GM12864 (cell line): ENCODE measurements around the gene NKX6-2.

Source experiments
- DNase-seq: peaks from one replicate; pipeline ENCODE4 v3.0.0-alpha.2; 2011; ENCODE audit warnings: low read depth
- H3K4me3 ChIP-seq: 2 replicates; pipeline ENCODE4 v1.5.1; 2011; ENCODE audit warnings: mild to moderate bottlenecking, low read depth, low read length, control low read depth
- CTCF ChIP-seq: IDR thresholded peaks from 2 replicates; pipeline ENCODE4 v1.5.1; 2011; ENCODE audit warnings: low read depth, mild to moderate bottlenecking, moderate library complexity, low read length, control low read depth, inconsistent platforms; ENCODE audit errors: missing control alignments

Gene NKX6-2

DNA sequence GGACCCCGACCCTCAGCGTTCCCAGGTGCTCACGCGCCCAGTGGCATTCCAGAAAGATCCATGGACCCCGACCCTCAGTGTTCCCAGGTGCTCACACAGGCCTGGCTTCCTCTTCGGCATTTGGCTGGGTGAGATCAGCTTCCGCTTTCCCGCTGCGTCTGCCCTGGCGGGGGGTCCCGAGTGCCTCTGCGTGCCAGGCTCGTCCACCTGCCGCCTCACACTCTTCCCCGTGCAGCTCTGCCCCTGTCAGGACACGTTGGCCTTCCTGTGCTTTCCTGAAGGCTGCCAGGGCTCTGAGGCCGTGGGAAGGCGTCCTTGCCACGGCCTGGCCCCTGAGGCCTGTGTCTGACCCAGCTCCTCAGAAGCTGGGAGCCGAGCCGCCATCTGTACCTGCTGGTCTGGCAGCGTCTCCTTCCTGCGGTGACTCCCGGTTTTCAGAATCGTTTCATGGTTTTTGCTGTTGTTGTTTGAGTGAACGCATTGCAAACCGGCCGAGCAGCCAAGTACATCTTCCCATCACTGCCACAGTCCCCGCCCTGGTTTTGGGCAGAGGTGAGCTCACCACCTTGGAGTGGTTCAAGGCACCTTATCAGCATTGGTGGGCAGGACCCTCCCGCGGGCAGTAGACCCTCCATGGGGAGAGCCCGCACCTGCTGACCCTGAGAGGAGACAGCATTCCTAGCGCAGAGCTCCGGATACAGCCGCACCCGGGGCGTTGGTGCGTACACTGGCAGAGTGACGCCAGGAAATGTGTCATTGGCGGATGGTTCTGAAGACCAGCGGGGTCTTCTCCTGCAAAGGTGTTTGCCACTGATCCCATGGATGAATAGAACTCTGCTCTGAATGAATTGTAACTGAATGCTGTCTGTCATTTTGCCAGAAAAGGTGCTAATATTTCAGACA, 17.4 kb downstream of the NKX6-2 start:
- H3K4me3 ChIP-seq: no peak overlapping the region
- TF ChIP-seq CTCF: no peak
- DNase-seq: no peak

GRCh38 chr10:132766291-132766690, 19.7 kb downstream of the NKX6-2 start:
- no peak for DNase-seq
- H3K4me3 ChIP-seq: no peak overlapping the region
- TF ChIP-seq CTCF: no peak

- no peak overlapping the region for H3K4me3 ChIP-seq
- DNase-seq: no peak
- no peak for TF ChIP-seq CTCF
Observed at GRCh38 chr10:132765435-132765834, 20.5 kb downstream of the NKX6-2 start.

DNA sequence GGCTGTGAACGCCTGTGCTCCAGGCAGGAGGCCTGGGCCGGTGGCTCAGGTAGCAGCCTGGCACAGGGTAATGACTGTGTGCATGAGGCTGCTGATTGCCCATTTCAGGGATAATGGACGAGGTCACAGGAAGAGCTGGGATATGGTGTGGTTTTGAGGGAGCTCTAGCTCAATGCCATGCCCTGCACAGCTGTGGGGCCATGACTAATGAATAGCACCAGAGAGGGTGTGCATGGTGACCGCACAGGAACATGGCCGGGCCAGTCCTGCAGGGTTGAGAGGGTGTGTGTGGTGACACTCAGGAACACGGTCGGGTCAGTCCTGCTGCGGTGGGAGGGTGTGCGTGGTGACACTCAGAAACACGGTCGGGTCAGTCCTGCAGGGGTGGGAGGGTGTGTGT, 21.8 kb downstream of the NKX6-2 start:
- H3K4me3 ChIP-seq: no peak overlapping the region
- DNase-seq: no peak
- no peak for TF ChIP-seq CTCF

GRCh38 chr10:132763545-132763944, 22.4 kb downstream of the NKX6-2 start:
- TF ChIP-seq CTCF: no peak
- no peak for DNase-seq
- no peak overlapping the region for H3K4me3 ChIP-seq

DNA sequence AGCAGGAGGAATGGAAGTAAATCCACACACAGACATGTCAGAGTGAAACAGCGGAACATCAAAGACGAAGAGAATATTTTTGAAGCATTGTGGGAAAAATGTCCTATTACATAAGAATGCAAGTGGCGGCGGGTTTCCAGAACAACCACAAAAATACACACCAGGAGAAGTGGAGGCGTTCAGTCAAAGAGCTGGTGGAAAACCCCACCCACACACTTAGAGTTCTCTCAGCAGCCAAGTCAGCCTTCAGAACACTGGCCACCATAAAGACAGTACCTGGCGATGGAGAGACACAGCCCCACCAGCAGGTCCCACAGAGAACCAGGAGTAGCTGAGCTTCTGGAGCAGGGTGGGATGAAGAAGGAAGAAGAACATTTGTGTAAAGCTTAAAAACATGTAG, 23.7 kb downstream of the NKX6-2 start:
- no peak overlapping the region for H3K4me3 ChIP-seq
- TF ChIP-seq CTCF: no peak

More for the DNA sequence above, 23.7 kb downstream of the NKX6-2 start:
- no peak for DNase-seq
